Activated CD4-positive, alpha-beta T cell treated with anti-CD3 and anti-CD28 coated beads, Interleukin-2, amount 10 ng/mL, durations not matched to agents 7 days and 5 days (primary cell): Measurements from ENCODE around the gene LDLRAD4. TPM values are rescaled to one million over a fixed set of nuclear protein-coding genes. Genes with fewer than 3 reads are reported as not detected.
"Not testable (repeated sequence)": the region's sequence is repeated elsewhere in the genome, so short reads cannot be mapped to it uniquely, and the experiment has no call there.

Experiments
- CTCF ChIA-PET: fragments of 350-600 bp; sonication (Branson Sonifier 250); formaldehyde crosslinking; loops from one replicate; lab custom pipeline; 2021; ENCODE audit warnings: antibody characterized with exemption; lab: Charles Lee
- POLR2A ChIA-PET: fragments of 350-600 bp; sonication (Branson Sonifier 250); formaldehyde crosslinking; loops from one replicate; lab custom pipeline; 2021; ENCODE audit warnings: antibody characterized with exemption; lab: Charles Lee
- DNase-seq: peaks from one replicate; pipeline ENCODE4 v3.0.0-alpha.2; 2020
- H3K27ac Mint-ChIP-seq: one replicate; pipeline ENCODE4 v1.8.0; 2021; ENCODE audit warnings: mild to moderate bottlenecking, moderate library complexity, mixed read lengths
- H3K27me3 Mint-ChIP-seq: one replicate; pipeline ENCODE4 v1.8.0; 2021; ENCODE audit warnings: mixed read lengths
- H3K36me3 Mint-ChIP-seq: one replicate; pipeline ENCODE4 v1.8.0; 2021; ENCODE audit warnings: low read depth, mixed read lengths
- H3K4me1 Mint-ChIP-seq: one replicate; pipeline ENCODE4 v1.8.0; 2021; ENCODE audit warnings: mixed read lengths
- H3K4me3 Mint-ChIP-seq: one replicate; pipeline ENCODE4 v1.8.0; 2021; ENCODE audit warnings: mild to moderate bottlenecking, moderate library complexity, mixed read lengths
- H3K9me3 Mint-ChIP-seq: one replicate; pipeline ENCODE4 v1.8.0; 2021; ENCODE audit warnings: mixed read lengths
- total RNA-seq, 2 experiments: library from RNA; stranded (reverse); gene quantifications; one replicate each; pipeline ENCODE4 v1.2.3, GENCODE V29; 2021

LDLRAD4 gene
- total RNA-seq, 2 experiments from 2014 or later, result 23.8 to 28.6 TPM

DNA sequence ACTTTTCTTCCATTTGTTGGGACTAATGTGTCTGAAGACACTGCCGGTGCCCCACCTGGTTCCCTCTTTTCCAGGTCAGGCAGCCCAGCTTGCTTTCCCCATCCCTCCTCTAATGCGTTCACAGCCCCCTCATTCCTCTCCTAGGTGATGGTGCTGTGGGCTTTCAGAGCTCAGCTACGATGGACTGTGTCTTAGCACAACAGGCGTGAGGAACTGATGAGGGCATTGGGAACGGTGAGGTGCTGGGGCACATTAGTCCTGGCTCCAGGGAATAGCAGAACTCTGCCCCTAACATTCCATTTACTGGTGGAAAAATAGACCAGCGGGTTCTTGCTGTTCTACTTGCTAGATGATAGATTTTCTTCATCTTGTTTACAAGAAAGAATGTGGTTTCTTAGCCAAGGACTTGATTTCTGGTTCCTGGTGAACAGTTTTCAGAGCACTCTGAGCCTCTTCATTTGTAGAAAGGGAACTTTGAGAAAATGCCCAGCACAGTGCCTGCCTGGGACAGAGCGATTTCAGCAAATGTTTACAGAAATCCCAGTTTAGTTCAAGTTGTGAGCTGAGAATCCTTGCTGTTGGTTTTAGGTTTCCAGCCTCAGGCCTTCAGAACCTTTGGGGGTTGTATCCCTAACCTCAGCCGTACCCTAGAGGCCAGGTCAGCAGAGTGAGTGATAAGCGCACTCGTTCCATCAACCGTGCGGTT, 42.5 kb downstream of the LDLRAD4 start:
- Mint-ChIP-seq H3K4me3 (no peak overlapping the region), H3K4me1 (peaks cover 40% of the 10 kb centered on the region), H3K36me3 (no peaks in the 10 kb centered on the region), H3K27ac (no peak overlapping the region), H3K9me3 (no peaks in the 10 kb centered on the region), H3K27me3 (no peaks in the 10 kb centered on the region)
- no peak for DNase-seq
- ChIA-PET CTCF (no interaction called here), POLR2A (interaction anchor here (0.5 kb wide), 1 partner anchor 13 kb away, joined by 6 read pairs; no protein-coding TSS in a partner anchor)

DNA sequence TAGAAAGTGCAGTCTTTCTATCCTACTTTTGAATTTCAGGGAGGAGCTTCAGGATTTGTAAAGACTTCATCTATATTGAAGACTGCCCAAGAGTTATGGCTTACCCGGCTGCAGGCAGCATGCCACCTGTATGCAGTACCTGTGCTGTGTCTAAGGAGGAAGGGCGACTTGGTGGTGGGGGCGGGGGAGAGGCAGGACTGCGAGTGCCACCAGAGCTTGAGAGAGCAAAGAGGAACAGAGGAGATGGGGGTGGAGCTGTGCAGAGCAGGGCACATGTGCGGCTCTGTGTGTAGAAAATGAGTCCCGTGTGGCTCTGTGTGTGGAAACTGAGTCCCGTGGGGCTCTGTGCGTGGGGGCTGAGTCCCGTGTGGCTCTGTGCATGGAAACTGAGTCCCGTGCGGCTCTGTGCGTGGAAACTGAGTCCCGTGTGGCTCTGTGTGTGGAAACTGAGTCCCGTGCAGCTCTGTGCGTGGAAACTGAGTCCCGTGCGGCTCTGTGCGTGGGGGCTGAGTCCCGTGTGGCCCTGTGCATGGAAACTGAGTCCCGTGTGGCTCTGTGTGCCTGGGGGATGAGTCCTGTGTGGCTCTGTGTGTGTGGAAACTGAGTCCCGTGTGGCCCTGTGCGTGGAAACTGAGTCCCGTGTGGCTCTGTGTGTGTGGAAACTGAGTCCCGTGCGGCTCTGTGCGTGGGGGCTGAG, 43.2 kb downstream of the LDLRAD4 start:
- ChIA-PET CTCF (interaction anchor here (0.6 kb wide), 1 partner anchor 795 kb away, joined by 4 read pairs; no protein-coding TSS in a partner anchor), POLR2A (interaction anchor here (0.5 kb wide), 1 partner anchor 12 kb away, joined by 6 read pairs; no protein-coding TSS in a partner anchor)
- H3K4me3 Mint-ChIP-seq, result no peak overlapping the region
- H3K9me3 Mint-ChIP-seq, result no peaks in the 10 kb centered on the region
- H3K4me1 Mint-ChIP-seq, result peaks cover 47% of the 10 kb centered on the region
- H3K27me3 Mint-ChIP-seq, result no peaks in the 10 kb centered on the region
- H3K27ac Mint-ChIP-seq, result no peak overlapping the region
- H3K36me3 Mint-ChIP-seq, result no peaks in the 10 kb centered on the region
- DNase-seq, result no peak

DNA sequence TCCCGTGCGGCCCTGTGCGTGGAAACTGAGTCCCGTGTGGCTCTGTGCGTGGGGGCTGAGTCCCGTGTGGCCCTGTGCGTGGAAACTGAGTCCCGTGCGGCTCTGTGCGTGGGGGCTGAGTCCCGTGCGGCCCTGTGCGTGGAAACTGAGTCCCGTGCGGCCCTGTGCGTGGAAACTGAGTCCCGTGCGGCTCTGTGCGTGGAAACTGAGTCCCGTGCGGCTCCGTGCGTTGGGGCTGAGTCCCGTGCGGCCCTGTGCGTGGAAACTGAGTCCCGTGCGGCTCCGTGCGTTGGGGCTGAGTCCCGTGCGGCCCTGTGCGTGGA, 43.8 kb downstream of the LDLRAD4 start:
- H3K27ac Mint-ChIP-seq, DNase-seq, POLR2A ChIA-PET, H3K9me3 Mint-ChIP-seq, H3K27me3 Mint-ChIP-seq, H3K36me3 Mint-ChIP-seq, H3K4me3 Mint-ChIP-seq: not testable (repeated sequence)
- peaks cover 52% of the 10 kb centered on the region for H3K4me1 Mint-ChIP-seq
- CTCF ChIA-PET, result interaction anchor here (0.6 kb wide), 1 partner anchor 794 kb away, joined by 4 read pairs; no protein-coding TSS in a partner anchor

DNA sequence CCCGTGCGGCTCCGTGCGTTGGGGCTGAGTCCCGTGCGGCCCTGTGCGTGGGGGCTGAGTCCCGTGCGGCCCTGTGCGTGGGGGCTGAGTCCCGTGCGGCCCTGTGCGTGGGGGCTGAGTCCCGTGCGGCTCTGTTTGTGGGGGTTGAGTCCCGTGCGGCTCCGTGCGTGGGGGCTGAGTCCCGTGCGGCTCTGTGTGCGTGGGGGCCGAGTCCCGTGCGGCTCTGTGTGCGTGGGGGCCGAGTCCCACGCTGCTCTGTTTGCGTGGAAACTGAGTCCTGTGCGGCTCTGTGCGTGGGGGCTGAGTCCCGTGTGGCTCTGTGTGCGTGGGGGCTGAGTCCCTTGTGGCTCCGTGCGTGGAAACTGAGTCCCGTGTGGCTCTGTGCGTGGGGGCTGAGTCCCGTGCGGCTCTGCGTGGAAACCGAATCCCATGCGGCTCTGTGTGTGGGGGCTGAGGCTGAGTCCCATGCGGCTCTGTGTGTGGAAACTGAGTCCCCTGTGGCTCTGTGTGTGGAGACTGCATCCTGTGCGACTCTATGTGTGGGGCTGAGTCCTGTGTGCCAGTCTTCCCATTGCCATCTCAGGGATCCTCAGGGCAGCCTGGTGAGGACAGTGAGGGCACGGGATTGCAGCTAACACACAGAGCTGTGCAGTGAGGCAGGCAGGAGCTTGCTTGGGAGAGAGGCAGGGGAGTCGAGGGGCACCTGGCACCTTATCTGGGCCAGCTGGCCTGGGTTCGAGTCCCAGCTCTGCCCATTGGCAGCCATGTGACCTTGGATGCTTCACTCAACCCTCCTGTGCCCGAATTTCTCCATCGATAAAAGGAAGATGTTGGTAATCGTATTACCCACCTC, 44.5 kb downstream of the LDLRAD4 start:
- Mint-ChIP-seq H3K4me1 (peaks cover 60% of the 10 kb centered on the region), H3K27me3 (no peaks in the 10 kb centered on the region), H3K9me3 (no peaks in the 10 kb centered on the region), H3K4me3 (no peak overlapping the region), H3K27ac (no peak overlapping the region), H3K36me3 (no peaks in the 10 kb centered on the region)
- no peak for DNase-seq
- ChIA-PET CTCF (interaction anchor here (0.5 to 0.7 kb wide), 2 partner anchors 39 to 273 kb away, joined by 3 read pairs; no protein-coding TSS in a partner anchor), POLR2A (no interaction called here)

- POLR2A ChIA-PET, result no interaction called here
- Mint-ChIP-seq H3K4me1 (peaks cover 73% of the 10 kb centered on the region), H3K36me3 (no peaks in the 10 kb centered on the region), H3K4me3 (no peak overlapping the region), H3K27ac (no peak overlapping the region), H3K27me3 (no peaks in the 10 kb centered on the region), H3K9me3 (no peaks in the 10 kb centered on the region)
- no peak for DNase-seq
- CTCF ChIA-PET, result interaction anchor here (1.1 to 2.8 kb wide), 3 partner anchors 9 to 170 kb away, joined by 3 to 11 read pairs (median 3); no protein-coding TSS in a partner anchor
Observed at GRCh38 chr18:13264091-13265007, 45.8 kb downstream of the LDLRAD4 start.

- no peaks in the 10 kb centered on the region for H3K9me3 Mint-ChIP-seq
- no peaks in the 10 kb centered on the region for H3K27me3 Mint-ChIP-seq
- H3K4me3 Mint-ChIP-seq, result no peak overlapping the region
- ChIA-PET POLR2A (no interaction called here), CTCF (interaction anchor here (1.1 to 2.8 kb wide), 3 partner anchors 9 to 169 kb away, joined by 3 to 11 read pairs (median 3); no protein-coding TSS in a partner anchor)
- no peaks in the 10 kb centered on the region for H3K36me3 Mint-ChIP-seq
- peaks cover 74% of the 10 kb centered on the region for H3K4me1 Mint-ChIP-seq
- H3K27ac Mint-ChIP-seq, result peak overlapping the region; percentile 88
- DNase-seq, result no peak
Observed at GRCh38 chr18:13265008-13265910, 46.7 kb downstream of the LDLRAD4 start.

DNA sequence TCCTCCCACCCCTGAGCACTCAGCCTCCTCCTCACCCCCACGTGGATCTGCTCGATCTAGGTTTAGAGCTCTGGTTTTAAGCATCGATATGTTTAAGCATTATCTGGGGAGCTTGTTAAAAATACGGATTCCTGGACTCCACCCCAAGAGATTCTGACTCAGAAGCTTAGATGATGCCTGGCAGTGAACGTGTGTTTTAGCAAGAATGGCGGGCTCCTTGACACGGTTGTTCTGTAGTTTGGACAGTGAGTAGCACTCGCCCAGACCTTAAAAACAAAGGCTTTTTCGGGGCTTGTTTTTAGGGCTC, 47.3 kb downstream of the LDLRAD4 start:
- Mint-ChIP-seq H3K9me3 (no peaks in the 10 kb centered on the region), H3K27me3 (no peaks in the 10 kb centered on the region), H3K27ac (peak overlapping the region; percentile 88), H3K36me3 (no peaks in the 10 kb centered on the region), H3K4me3 (no peak overlapping the region), H3K4me1 (peaks cover 69% of the 10 kb centered on the region)
- ChIA-PET CTCF (interaction anchor here (0.6 to 2.8 kb wide), 2 partner anchors 13 to 113 kb away, joined by 3 to 11 read pairs; no protein-coding TSS in a partner anchor), POLR2A (no interaction called here)
- DNase-seq, result no peak

DNA sequence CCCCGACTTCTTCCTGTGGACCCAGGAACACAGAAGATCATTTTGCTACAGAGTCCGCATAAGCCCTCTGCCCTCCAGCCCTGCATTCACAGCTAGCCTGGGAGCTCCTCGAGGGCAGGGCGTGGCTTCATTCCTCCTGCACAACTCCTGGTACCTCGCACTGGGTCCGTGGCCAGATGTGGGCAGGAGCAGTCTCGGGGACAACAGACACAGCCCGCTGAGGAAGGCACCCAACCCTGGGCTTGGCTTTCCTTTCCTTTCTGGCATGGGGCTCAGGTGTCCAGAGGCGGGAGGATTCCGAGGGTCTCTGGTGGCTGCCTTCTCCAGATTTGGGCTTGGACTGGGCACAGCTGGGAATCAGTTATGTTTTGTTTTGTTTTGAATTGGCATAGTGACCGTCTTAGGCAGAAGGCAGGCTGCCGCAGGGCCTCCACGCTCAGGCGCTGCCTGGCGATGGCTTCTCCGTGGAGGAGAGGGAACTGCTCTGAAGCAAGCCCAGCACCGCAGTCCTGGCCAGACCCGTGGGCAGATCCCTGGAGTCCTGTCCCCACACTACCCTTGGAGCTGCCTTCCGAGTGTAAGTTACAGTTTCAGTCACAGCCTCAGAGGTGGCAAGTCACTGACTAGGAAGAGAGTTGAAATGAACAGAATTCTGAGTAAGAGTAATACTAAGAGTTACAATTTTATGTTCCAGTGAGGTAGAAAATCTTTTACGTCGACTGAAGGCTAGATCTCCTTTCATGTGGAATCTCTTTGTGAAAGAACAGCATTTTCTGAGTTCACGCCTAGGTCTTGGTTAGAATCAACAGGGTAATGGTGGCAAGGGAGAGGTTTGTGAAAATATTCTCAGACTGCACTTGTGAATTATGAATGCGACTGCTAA, 47.9 kb downstream of the LDLRAD4 start:
- Mint-ChIP-seq H3K4me1 (peaks cover 65% of the 10 kb centered on the region), H3K27me3 (no peaks in the 10 kb centered on the region), H3K9me3 (no peaks in the 10 kb centered on the region), H3K4me3 (peak overlapping the region; percentile 60), H3K27ac (peak overlapping the region; percentile 88), H3K36me3 (peaks cover 2% of the 10 kb centered on the region)
- ChIA-PET POLR2A (interaction anchor here (0.6 kb wide), 1 partner anchor 461 kb away, joined by 3 read pairs; no protein-coding TSS in a partner anchor), CTCF (interaction anchor here (0.6 to 2.8 kb wide), 3 partner anchors 12 to 112 kb away, joined by 3 to 11 read pairs (median 3); no protein-coding TSS in a partner anchor)
- DNase-seq, result peak; percentile 28

GRCh38 chr18:13267431-13267873, 48.9 kb downstream of the LDLRAD4 start:
- ChIA-PET CTCF (interaction anchor here (0.9 kb wide), 1 partner anchor 14 kb away, joined by 3 read pairs; no protein-coding TSS in a partner anchor), POLR2A (no interaction called here)
- Mint-ChIP-seq H3K27me3 (no peaks in the 10 kb centered on the region), H3K9me3 (no peaks in the 10 kb centered on the region), H3K4me3 (no peak overlapping the region), H3K27ac (peak overlapping the region; percentile 88), H3K4me1 (peaks cover 59% of the 10 kb centered on the region), H3K36me3 (peaks cover 2% of the 10 kb centered on the region)
- DNase-seq, result no peak
